Ascending aorta (tissue), 2 donors: ENCODE results near the gene RAB3IP. TPM values are rescaled to one million over a fixed set of nuclear protein-coding genes. Genes with fewer than 3 reads are reported as not detected.

ENCODE experiments used
- DNase-seq, 2 donors: peaks; one replicate each; pipeline ENCODE4 v3.0.0-alpha.2; 2019; ENCODE audit warnings: low spot score in 2 of 2
- H3K27ac ChIP-seq, 2 donors: fragments of 200-600 bp; sonication (generic); one replicate each; pipeline ENCODE4 v1.5.1; 2016 to 2017; ENCODE audit warnings: mild to moderate bottlenecking in 1 of 2
- H3K27me3 ChIP-seq: fragments of 200-600 bp; sonication (generic); one replicate; pipeline ENCODE4 v1.5.1; 2017
- H3K36me3 ChIP-seq, 2 donors: fragments of 200-600 bp; sonication (generic); one replicate each; pipeline ENCODE4 v1.5.1; 2016
- H3K4me1 ChIP-seq, 2 donors: fragments of 200-600 bp; sonication (generic); one replicate each; pipeline ENCODE4 v1.5.1; 2016 to 2017; ENCODE audit warnings: mild to moderate bottlenecking in 1 of 2
- H3K4me3 ChIP-seq, 2 donors: fragments of 200-600 bp; sonication (generic); one replicate each; pipeline ENCODE4 v1.5.1; 2016 to 2017; ENCODE audit warnings: mild to moderate bottlenecking in 1 of 2
- H3K9me3 ChIP-seq, 2 donors: fragments of 200-600 bp; sonication (generic); one replicate each; pipeline ENCODE4 v1.5.1; 2016
- CTCF ChIP-seq, 3 experiments: fragments of 200-600 bp in 2 of 3; fragments of 450-650 bp in 1 of 3; sonication (generic) in 2 of 3; IDR thresholded peaks; one replicate each; pipeline ENCODE4 v1.5.1; 2016 to 2019; ENCODE audit warnings: antibody characterized with exemption in 3 of 3, mild to moderate bottlenecking in 1 of 3, moderate library complexity in 1 of 3
- intact Hi-C: fragments of 100-400 bp; cut with DNase I; formaldehyde crosslinking; loops from one replicate; pipeline ENCODE4 v1.15.1; 2023
- total RNA-seq: library from RNA; depleted of rRNA; stranded (reverse); fragments of >200 nt; gene quantifications from one replicate; pipeline ENCODE4 v1.1.0, GENCODE V29; 2016

Gene RAB3IP
- total RNA-seq, 1 donor from 2014 or later: 17.2 TPM

- TF ChIP-seq CTCF (IDR thresholded peaks at IDR 0.05): no peak
- intact Hi-C loops: no loop called here
- Histone ChIP-seq H3K27ac (no peak overlapping the region), H3K9me3 (no peaks in the 10 kb centered on the region), H3K36me3 (no peaks in the 10 kb centered on the region), H3K4me1 (no peaks in the 10 kb centered on the region), H3K27me3 (no peaks in the 10 kb centered on the region), H3K4me3 (no peak overlapping the region)
- DNase-seq: no peak
Observed at GRCh38 chr12:69868695-69869094, 130.0 kb downstream of the RAB3IP start.

GRCh38 chr12:69872804-69873203 lies 134.1 kb downstream of the RAB3IP start:
- intact Hi-C loops: no loop called here
- TF ChIP-seq CTCF (IDR thresholded peaks at IDR 0.05): no peak
- no peak overlapping the region for H3K4me3 ChIP-seq
- H3K27me3 ChIP-seq: no peaks in the 10 kb centered on the region
- H3K9me3 ChIP-seq: no peaks in the 10 kb centered on the region
- no peak for DNase-seq
- H3K36me3 ChIP-seq: no peaks in the 10 kb centered on the region
- peaks cover 0 to 3% of the 10 kb centered on the region in 2 donors for H3K4me1 ChIP-seq
- H3K27ac ChIP-seq: no peak overlapping the region

Other genes with a start within 250 kb of the RAB3IP start
- 65.0 TPM for gene CCT2, start 153.4 kb upstream of the RAB3IP start, total RNA-seq
- not detected for gene LRRC10, start 128.0 kb upstream of the RAB3IP start, total RNA-seq
- gene BEST3, start 39.6 kb upstream of the RAB3IP start, total RNA-seq: not detected
- not detected for gene MYRFL, start 86.4 kb downstream of the RAB3IP start, total RNA-seq